Measurements from ENCODE around the gene PEX11B.
"Not testable (repeated sequence)": the region's sequence is repeated elsewhere in the genome, so short reads cannot be mapped to it uniquely, and the experiment has no call there.

Gene PEX11B

GRCh38 chr1:145926686-145927062 lies 8.2 kb upstream of the PEX11B start:
- H3K4me3 ChIP-seq (ENCODE audit: low read length) = peak overlapping the region; percentile 96
- no peak for DNase-seq (ENCODE audit: low read depth)
- TF ChIP-seq, protein P1, sequence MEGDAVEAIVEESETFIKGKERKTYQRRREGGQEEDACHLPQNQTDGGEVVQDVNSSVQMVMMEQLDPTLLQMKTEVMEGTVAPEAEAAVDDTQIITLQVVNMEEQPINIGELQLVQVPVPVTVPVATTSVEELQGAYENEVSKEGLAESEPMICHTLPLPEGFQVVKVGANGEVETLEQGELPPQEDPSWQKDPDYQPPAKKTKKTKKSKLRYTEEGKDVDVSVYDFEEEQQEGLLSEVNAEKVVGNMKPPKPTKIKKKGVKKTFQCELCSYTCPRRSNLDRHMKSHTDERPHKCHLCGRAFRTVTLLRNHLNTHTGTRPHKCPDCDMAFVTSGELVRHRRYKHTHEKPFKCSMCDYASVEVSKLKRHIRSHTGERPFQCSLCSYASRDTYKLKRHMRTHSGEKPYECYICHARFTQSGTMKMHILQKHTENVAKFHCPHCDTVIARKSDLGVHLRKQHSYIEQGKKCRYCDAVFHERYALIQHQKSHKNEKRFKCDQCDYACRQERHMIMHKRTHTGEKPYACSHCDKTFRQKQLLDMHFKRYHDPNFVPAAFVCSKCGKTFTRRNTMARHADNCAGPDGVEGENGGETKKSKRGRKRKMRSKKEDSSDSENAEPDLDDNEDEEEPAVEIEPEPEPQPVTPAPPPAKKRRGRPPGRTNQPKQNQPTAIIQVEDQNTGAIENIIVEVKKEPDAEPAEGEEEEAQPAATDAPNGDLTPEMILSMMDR (conservative IDR thresholded peaks at IDR 0.05; ENCODE audit: low read depth, low read length) = no peak

GRCh38 chr1:145922266-145922665 lies 3.7 kb upstream of the PEX11B start:
- TF ChIP-seq, protein P1 (conservative IDR thresholded peaks at IDR 0.05; ENCODE audit: low read depth, low read length) = no peak
- no peak for DNase-seq (ENCODE audit: low read depth)
- H3K4me3 ChIP-seq (ENCODE audit: low read length) = no peak overlapping the region

- H3K4me3 ChIP-seq (ENCODE audit: low read length); DNase-seq (ENCODE audit: low read depth): not testable (repeated sequence)
Measured at GRCh38 chr1:145920297-145920696, 1.8 kb upstream of the PEX11B start.

- TF ChIP-seq, protein P1 (conservative IDR thresholded peaks at IDR 0.05; ENCODE audit: low read depth, low read length) = no peak
- peak overlapping the region; percentile 95 for H3K4me3 ChIP-seq (ENCODE audit: low read length)
- no peak for DNase-seq (ENCODE audit: low read depth)
Measured at GRCh38 chr1:145918992-145919939, 749 bp upstream of the PEX11B start.

- DNase-seq (ENCODE audit: low read depth) = no peak
- peak overlapping the region; percentile 95 for H3K4me3 ChIP-seq (ENCODE audit: low read length)
- TF ChIP-seq, protein P1 (conservative IDR thresholded peaks at IDR 0.05; ENCODE audit: low read depth, low read length) = no peak
Measured at GRCh38 chr1:145917595-145917994, 922 bp downstream of the PEX11B start.

DNA sequence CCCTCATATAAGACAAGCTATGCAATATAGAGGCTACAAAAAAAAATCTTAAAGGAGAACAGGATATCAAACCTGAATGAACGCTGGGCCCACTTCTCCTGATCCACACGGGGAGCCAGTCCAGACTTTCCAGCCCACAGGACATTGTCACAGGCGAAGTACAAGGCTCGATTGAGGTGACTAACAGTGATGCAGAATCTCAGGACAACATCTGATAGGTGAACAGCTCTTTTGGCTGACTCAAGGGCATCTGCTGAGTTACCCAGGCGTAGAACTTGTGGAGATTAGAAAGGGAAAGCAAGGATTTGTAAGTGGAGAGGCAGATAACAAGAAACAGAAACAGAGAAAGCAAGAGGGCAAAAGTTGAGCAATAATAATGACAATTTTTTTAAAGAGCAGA lies 1.8 kb downstream of the PEX11B start:
- no peak overlapping the region for H3K4me3 ChIP-seq (ENCODE audit: low read length)
- TF ChIP-seq, protein P1 (conservative IDR thresholded peaks at IDR 0.05; ENCODE audit: low read depth, low read length) = no peak
- no peak for DNase-seq (ENCODE audit: low read depth)

- no peak overlapping the region for H3K4me3 ChIP-seq (ENCODE audit: low read length)
- TF ChIP-seq, protein P1 (conservative IDR thresholded peaks at IDR 0.05; ENCODE audit: low read depth, low read length) = no peak
Measured at GRCh38 chr1:145912128-145912641, 6.3 kb downstream of the PEX11B start.

More at GRCh38 chr1:145912128-145912641, 6.3 kb downstream of the PEX11B start:
- no peak for DNase-seq (ENCODE audit: low read depth)
